ENCODE results near the gene SNHG17.

The SNHG17 gene

DNA sequence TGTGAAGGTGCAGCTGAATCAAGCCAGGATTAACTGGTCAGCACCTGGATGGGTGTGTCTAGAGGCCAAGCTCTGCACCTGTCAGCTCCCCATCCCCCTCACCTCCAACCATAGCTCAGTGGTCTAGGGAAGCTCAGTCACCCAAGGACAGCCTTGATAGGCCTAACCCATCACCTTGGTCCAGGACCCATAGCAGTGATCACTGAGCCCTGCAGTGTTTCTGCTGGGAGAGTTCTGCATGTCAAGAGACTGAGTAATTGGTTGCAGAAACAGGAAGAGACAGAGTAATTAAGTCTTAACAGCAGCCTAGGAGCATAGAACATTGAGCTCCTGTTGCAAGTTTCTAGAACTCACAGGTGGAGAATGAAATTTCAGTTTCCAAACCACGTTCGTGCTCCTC, 18.8 kb upstream of the SNHG17 start:
- no peak for DNase-seq (ENCODE audit: extremely low read depth, low read depth)
- TF ChIP-seq, protein P1, sequence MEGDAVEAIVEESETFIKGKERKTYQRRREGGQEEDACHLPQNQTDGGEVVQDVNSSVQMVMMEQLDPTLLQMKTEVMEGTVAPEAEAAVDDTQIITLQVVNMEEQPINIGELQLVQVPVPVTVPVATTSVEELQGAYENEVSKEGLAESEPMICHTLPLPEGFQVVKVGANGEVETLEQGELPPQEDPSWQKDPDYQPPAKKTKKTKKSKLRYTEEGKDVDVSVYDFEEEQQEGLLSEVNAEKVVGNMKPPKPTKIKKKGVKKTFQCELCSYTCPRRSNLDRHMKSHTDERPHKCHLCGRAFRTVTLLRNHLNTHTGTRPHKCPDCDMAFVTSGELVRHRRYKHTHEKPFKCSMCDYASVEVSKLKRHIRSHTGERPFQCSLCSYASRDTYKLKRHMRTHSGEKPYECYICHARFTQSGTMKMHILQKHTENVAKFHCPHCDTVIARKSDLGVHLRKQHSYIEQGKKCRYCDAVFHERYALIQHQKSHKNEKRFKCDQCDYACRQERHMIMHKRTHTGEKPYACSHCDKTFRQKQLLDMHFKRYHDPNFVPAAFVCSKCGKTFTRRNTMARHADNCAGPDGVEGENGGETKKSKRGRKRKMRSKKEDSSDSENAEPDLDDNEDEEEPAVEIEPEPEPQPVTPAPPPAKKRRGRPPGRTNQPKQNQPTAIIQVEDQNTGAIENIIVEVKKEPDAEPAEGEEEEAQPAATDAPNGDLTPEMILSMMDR (IDR thresholded peaks at IDR 0.05; ENCODE audit: low read depth, low read length): no peak

DNA sequence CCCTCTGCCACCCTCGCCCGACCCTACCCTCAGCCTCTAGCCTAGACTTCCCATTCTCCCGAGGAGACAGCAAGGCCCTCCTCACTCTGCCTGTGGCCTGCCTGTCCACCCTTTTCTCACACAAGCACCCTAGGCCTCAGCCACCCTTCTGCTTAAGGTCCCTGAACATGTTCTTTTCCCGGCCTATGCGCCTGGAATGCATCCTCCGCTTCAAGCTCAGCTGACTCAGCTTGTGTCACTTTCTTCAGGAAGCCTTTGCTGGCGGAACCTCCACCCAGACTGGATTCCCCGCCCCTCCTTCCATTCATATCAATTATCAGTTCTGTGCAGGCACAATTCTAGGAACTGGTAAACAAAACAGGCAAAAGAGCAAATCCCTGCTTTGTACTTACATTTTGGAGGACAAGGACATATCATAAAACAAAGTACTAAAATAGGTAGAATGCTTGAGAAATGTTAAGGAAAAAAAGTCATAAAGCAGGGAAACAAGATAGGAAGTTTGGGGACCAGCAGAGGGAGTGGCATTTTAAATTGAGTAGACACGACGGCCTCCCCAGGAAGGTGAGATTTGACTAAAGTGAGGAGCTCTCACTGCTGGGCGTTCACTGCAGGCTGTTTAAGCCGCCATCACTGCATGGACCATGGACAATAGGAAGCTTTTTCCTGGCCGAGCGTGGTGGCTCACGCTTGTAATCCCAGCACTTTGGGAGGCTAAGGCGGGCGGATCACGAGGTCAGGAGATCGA, 17.9 kb upstream of the SNHG17 start:
- TF ChIP-seq, protein P1 (IDR thresholded peaks at IDR 0.05; ENCODE audit: low read depth, low read length): no peak
- no peak for DNase-seq (ENCODE audit: extremely low read depth, low read depth)

DNA sequence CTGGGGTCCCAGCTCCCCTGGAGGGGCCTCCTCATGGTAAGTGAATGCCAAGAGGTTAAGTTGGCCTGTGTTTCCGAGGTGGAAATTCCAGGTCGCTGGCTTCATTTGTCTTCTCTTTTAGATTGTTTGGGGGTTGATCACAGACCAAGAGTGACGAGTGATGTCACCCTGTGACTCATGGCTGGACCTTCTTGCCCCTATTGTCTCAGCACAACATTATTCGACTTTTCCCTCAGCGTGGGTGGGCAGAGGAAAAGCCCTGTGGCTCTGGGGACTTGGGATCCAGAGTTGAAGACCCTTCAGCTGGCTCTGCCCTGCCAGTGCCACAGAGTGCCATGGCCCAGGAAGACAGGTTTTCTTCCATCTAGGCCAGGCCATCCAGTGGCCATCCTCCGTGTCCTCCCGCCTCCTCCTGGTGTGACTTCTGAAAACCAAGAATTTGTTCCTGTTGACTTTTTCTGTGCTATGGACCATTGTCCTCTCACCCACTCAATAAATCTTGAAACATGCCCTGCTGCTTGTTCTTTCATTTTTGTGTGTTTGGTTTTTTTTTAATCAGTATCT, 15.4 kb upstream of the SNHG17 start:
- no peak for DNase-seq (ENCODE audit: extremely low read depth, low read depth)
- TF ChIP-seq, protein P1 (IDR thresholded peaks at IDR 0.05; ENCODE audit: low read depth, low read length): no peak

DNA sequence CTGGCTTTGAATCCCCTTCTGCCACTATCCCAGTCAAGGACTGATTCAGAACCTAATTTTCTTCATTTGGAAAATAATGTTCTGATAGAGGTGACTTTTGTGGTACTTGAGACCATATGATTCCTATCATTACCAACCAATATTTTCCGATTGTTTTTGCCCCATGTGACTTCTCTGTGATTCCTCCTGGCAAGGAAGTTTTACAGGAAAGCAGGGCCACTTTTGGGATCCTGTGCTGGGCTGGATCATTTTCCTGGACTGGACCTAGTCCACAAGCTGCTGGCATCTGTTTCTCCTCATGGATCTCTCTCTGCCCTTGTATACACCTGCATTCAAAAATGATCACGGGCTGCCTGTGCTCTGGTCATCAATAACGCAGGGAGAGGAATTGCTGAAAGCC, 13.9 kb upstream of the SNHG17 start:
- no peak for DNase-seq (ENCODE audit: extremely low read depth, low read depth)
- TF ChIP-seq, protein P1 (IDR thresholded peaks at IDR 0.05; ENCODE audit: low read depth, low read length): no peak

DNA sequence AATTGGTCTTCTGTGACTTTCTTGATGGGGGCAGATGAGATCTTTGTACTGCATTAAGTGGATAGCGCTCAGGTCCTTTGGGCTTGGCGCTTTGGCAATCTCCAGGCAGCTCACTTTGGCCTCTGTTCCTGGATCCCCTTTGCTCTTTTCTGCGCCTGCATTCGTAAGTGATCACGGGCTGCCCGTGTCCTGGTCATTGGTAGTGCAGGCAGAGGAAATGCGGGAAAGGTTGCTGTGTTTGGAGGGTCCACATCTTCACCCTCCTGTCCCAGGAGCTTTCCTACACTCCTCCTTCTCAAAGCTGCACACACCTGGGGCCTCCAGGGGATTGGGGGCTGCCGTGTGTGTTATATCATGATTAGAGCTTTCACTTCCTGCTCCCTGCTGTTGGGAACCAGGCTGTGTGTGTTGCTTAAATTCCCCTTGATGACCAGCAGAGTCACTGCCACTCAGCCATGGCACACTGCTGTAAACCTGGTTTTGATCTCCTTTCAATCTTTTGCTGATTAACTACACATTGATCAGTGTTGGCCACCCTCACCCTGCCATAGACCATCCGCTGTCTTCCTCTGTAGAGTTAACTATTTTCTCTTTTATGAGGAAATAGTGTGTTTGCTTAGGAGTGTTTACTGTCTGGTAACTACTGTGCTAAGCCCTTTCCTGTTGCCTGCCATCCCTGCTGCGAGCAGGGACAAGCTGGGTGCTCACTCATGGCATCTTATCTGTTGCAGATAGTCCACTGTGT, 13.0 kb upstream of the SNHG17 start:
- no peak for DNase-seq (ENCODE audit: extremely low read depth, low read depth)
- TF ChIP-seq, protein P1 (IDR thresholded peaks at IDR 0.05; ENCODE audit: low read depth, low read length): no peak

DNA sequence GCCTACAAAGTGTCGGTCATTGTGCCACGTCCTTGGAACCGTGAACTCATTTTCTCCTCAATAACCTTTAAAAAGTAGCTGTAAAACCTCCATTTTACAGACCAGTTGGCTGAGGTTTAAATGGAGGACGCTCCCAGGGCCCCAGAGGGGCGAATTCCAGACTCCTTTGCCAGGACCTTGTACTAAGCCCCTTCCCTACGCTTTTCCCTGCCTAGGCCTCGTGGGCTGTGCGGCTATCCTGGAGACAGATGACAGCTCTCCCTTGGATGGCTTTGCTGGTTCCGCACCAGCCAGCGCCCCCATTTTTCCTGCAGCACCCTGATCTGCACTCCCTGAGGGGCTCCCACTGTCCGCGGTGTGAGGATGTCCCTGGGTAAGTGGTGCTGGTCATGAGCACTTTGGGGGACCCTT, 12.1 kb upstream of the SNHG17 start:
- TF ChIP-seq, protein P1 (IDR thresholded peaks at IDR 0.05; ENCODE audit: low read depth, low read length): no peak
- DNase-seq (ENCODE audit: extremely low read depth, low read depth): no peak

Data from AG09319 (cell line).